NCI-H2196 treated with DMSO at 0.1 percent for 48 hours (cell line): ENCODE results near the gene MYL10.

ENCODE experiments used
- DNase-seq: peaks from one replicate; lab custom pipeline; 2025; ENCODE audit not compliant: unreplicated experiment; lab: John Stamatoyannopoulos, UW

The MYL10 gene

GRCh38 chr7:101578552-101578951 lies 50.5 kb downstream of the MYL10 start:
- no peak for DNase-seq

DNA sequence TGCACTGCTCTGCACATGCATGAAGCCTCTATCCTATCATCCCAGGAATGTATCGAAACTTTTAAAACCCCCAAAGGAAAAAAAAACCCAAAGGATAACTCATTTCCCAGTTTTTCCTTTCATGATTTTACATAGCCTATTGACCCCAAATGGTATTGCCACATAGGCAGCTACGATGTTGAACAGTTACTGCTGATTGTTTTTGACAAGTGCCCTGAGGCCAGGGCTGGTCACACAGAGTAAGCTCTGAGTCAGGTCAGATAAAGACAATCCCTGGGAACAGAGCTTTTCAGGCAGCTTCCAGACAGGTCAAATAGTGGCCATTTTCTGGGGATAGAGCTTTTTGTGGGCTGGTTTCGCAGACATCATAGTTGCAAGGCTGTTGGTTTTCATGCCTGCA lies 52.1 kb downstream of the MYL10 start:
- DNase-seq: no peak

DNA sequence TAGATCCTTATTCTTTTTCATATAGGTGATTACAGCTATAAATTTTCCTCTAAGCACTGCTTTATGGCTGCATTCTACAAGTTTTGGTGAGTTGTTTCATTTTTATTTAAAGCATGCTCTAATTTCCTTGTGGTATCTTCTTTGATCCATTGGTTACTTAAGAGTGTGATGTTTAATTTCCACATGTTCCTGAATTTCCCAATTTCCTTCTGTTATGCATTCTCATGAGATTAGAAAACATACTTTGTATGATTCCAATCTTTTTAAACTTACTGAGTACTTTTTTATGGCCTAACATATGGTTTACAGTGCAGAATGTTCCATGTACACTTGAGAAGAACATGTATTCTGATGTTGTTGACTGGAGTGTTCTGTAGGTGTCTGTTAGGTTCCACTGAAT lies 53.4 kb downstream of the MYL10 start:
- DNase-seq: no peak

GRCh38 chr7:101575168-101575567 lies 53.9 kb downstream of the MYL10 start:
- no peak for DNase-seq

- DNase-seq: no peak
Observed at GRCh38 chr7:101572156-101572555, 56.9 kb downstream of the MYL10 start.

GRCh38 chr7:101567230-101567629 lies 61.9 kb downstream of the MYL10 start:
- peak; percentile 14 for DNase-seq

DNA sequence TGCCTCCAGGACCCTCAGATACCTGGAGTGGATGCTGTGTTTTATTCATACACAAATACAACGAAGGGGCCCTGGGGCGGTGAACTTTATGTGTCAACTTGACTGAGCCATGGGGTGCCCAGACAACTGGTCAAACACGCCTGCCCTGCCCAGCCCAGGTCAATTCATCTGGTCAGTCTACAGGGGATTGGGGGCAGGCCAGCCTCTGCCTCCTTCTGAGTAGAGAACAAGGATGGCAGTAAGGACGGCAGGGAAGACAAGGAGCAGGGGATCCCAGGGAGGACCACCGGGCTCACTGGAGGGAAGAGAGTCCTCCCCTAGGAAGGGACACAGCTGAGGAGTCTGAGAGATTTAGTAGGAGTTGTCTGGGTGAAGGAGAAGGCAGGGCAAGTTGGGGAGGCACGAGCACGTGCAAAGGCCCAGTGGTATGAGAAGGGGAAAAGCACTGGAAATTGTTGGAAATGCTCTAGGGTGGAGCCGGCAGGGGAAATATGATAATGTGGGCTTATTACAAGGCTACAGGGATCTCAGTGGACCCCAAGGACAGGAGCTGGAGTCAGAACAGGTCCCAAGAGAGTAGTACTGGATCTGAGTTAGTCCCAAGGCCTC lies 63.4 kb downstream of the MYL10 start:
- DNase-seq: no peak

DNA sequence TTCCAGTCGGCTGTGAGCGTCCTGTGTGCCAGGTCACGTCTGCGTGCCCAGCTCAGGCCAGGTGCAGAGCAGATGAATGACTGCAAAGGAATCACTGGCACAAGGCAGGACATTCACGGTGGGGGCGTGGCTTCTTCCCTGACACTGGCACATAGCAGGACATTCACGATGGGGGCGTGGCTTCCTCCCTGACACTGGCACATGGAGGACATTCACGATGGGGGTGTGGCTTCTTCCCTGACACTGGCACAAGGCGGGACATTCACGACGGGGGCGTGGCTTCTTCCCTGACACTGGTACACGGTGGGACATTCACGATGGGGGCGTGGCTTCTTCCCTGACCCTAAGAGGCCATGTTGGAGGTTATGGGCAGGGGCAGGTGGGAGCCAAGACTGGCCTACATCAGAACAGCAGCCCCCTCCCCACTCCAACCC lies 64.3 kb downstream of the MYL10 start:
- no peak for DNase-seq

DNA sequence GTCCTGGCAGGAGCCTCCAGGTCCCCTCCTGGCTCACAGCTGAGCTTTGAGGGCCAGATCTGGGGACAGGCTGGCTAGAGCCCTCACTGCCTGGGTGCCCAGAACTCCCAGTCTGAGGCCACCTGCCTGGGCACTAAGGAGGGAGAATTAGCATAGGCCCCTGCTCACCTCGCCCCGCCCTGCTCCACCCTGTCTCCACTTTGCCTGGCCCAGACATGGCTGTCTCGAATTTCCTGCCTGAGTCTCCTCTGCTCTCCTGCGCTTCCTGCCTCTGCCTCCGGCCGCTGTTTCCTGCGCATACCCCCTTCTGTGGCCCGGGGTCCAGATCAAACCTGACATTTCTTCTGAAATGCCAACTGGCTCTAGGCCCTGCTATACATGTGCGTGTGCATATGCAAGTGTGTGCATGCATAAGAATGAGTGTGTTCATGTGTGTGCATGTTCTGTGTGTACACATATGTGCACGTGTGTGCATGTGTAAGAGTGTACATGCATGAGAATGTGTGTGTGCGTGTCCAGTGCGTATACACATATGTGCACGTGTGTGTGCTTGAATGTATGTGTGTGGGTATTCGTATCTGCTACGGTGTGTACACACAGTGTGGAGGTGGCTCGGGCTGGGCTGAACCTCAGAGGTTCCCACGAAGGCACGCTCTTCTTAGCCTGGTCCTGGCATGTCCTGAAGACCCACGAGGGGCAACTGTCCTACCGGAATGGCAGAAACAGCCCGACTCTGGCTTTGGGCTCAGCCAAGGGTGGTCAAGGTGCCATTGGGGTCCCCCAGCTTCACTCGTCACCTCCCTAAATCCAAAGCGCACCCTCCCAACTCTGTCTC lies 64.9 kb downstream of the MYL10 start:
- no peak for DNase-seq
